HFF-Myc (cell line): ENCODE measurements around the gene GXYLT2.
A peak's percentile ranks its signal among the peaks of the same experiment; 100 is the strongest.

Source experiments
- DNase-seq: peaks from one replicate; pipeline ENCODE4 v3.0.0-alpha.2; 2011; ENCODE audit warnings: low read depth; ENCODE audit errors: extremely low read depth
- H3K4me3 ChIP-seq: replicated peaks from 2 replicates; pipeline ENCODE4 v1.5.1; 2011; ENCODE audit warnings: low read depth, mild to moderate bottlenecking, control low read depth, low read length
- CTCF ChIP-seq: IDR thresholded peaks from 2 replicates; pipeline ENCODE4 v1.5.1; 2012; ENCODE audit warnings: mild to moderate bottlenecking, low read depth, low read length, control low read depth; ENCODE audit errors: missing control alignments

The GXYLT2 gene

GRCh38 chr3:72938471-72939265 lies 50.8 kb downstream of the GXYLT2 start:
- H3K4me3 ChIP-seq = no peak overlapping the region
- peak; percentile 32 for TF ChIP-seq CTCF
- peak; percentile 78 for DNase-seq

- no peak for TF ChIP-seq CTCF
- H3K4me3 ChIP-seq = no peak overlapping the region
- no peak for DNase-seq
Observed at GRCh38 chr3:72941245-72941644, 53.4 kb downstream of the GXYLT2 start.

- no peak overlapping the region for H3K4me3 ChIP-seq
- DNase-seq = no peak
- no peak for TF ChIP-seq CTCF
Observed at GRCh38 chr3:72942427-72942826, 54.6 kb downstream of the GXYLT2 start.

GRCh38 chr3:72944696-72945095 lies 56.9 kb downstream of the GXYLT2 start:
- TF ChIP-seq CTCF = no peak
- no peak for DNase-seq
- no peak overlapping the region for H3K4me3 ChIP-seq

GRCh38 chr3:72947715-72948490 lies 60.1 kb downstream of the GXYLT2 start:
- DNase-seq = no peak
- H3K4me3 ChIP-seq = no peak overlapping the region
- TF ChIP-seq CTCF = no peak

- no peak overlapping the region for H3K4me3 ChIP-seq
- no peak for DNase-seq
- TF ChIP-seq CTCF = no peak
Observed at GRCh38 chr3:72949016-72949415, 61.2 kb downstream of the GXYLT2 start.
